Measurements from ENCODE around the gene PTPRM.

The PTPRM gene

DNA sequence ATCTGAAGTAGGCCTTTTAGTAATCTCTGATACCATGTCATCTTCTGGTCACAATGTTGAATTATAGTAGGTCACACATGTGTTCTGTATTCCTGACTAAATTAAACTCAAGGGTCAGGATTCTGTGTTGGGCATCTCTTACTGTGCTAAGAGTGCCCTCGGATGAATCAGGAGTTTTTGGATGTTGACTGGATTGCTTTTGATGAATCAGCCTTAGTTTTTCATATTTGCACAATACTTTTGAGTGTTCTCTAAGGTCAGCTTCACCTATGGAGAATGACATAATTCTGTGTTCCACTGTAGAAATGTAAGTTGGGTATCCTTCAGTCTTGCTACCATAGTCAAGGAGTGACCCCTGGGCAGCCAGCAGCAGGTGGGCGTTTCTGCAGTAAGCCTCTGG is 190.1 kb downstream of the PTPRM start:
- no peaks in the 10 kb centered on the region for H3K27me3 ChIP-seq (ENCODE audit: insufficient read depth, low read length, poor library complexity, severe bottlenecking)
- H3K9me2 ChIP-seq (replicated peaks; ENCODE audit: low read depth, low read length): no peaks in the 10 kb centered on the region
- TF ChIP-seq, protein P1, sequence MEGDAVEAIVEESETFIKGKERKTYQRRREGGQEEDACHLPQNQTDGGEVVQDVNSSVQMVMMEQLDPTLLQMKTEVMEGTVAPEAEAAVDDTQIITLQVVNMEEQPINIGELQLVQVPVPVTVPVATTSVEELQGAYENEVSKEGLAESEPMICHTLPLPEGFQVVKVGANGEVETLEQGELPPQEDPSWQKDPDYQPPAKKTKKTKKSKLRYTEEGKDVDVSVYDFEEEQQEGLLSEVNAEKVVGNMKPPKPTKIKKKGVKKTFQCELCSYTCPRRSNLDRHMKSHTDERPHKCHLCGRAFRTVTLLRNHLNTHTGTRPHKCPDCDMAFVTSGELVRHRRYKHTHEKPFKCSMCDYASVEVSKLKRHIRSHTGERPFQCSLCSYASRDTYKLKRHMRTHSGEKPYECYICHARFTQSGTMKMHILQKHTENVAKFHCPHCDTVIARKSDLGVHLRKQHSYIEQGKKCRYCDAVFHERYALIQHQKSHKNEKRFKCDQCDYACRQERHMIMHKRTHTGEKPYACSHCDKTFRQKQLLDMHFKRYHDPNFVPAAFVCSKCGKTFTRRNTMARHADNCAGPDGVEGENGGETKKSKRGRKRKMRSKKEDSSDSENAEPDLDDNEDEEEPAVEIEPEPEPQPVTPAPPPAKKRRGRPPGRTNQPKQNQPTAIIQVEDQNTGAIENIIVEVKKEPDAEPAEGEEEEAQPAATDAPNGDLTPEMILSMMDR (conservative IDR thresholded peaks at IDR 0.05; ENCODE audit: low read length): no peak
- no peak for TF ChIP-seq EZH2phosphoT487 (IDR thresholded peaks at IDR 0.05; ENCODE audit: borderline replicate concordance)
- H3K9ac ChIP-seq (ENCODE audit: low read depth, low read length, poor library complexity, severe bottlenecking): no peak overlapping the region
- no peaks in the 10 kb centered on the region for H4K20me1 ChIP-seq (ENCODE audit: insufficient read depth, low read length, poor library complexity, severe bottlenecking)
- H3K79me2 ChIP-seq (ENCODE audit: insufficient read depth, low read length): no peaks in the 10 kb centered on the region
- no peak overlapping the region for H3K4me2 ChIP-seq (ENCODE audit: low read depth, low read length, poor library complexity, severe bottlenecking)
- H3K4me3 ChIP-seq (ENCODE audit: low read length, poor library complexity, severe bottlenecking): no peak overlapping the region
- no peaks in the 10 kb centered on the region for H3K9me3 ChIP-seq (ENCODE audit: insufficient read depth, low read depth, low read length)
- H2AFZ ChIP-seq (ENCODE audit: low read length): no peak overlapping the region
- no peaks in the 10 kb centered on the region for H3K36me3 ChIP-seq (ENCODE audit: insufficient read depth, low read length)
- H3K4me1 ChIP-seq (ENCODE audit: insufficient read depth, low read length, poor library complexity, severe bottlenecking): no peaks in the 10 kb centered on the region
- H3F3A ChIP-seq (ENCODE audit: low read depth): no peaks in the 10 kb centered on the region

DNA sequence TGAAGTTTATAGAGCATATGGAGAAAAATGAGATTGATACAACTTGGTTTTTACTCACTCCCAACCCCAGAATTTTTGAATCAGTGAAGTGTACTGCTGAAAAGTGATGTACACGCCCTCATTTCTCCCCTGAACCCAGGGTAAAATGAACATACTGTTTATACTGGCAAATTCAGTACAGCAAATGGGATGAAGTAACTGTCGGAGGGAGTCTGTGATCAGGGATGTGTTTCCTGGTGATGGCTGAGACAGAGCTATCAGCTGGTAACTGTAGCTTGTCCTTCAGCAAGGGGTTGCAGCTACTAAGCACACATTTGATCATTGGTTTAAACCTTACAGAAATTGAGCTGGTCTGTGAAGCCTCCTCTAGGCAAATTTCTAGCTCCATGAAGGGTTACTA is 191.6 kb downstream of the PTPRM start:
- no peak for TF ChIP-seq EZH2phosphoT487 (IDR thresholded peaks at IDR 0.05; ENCODE audit: borderline replicate concordance)
- TF ChIP-seq, protein P1 (conservative IDR thresholded peaks at IDR 0.05; ENCODE audit: low read length): no peak
- no peaks in the 10 kb centered on the region for H3F3A ChIP-seq (ENCODE audit: low read depth)
- H3K9me2 ChIP-seq (replicated peaks; ENCODE audit: low read depth, low read length): no peaks in the 10 kb centered on the region
- H3K4me2 ChIP-seq (ENCODE audit: low read depth, low read length, poor library complexity, severe bottlenecking): no peak overlapping the region
- no peaks in the 10 kb centered on the region for H3K4me1 ChIP-seq (ENCODE audit: insufficient read depth, low read length, poor library complexity, severe bottlenecking)
- no peak overlapping the region for H3K4me3 ChIP-seq (ENCODE audit: low read length, poor library complexity, severe bottlenecking)
- no peaks in the 10 kb centered on the region for H3K36me3 ChIP-seq (ENCODE audit: insufficient read depth, low read length)
- no peak overlapping the region for H2AFZ ChIP-seq (ENCODE audit: low read length)
- no peaks in the 10 kb centered on the region for H4K20me1 ChIP-seq (ENCODE audit: insufficient read depth, low read length, poor library complexity, severe bottlenecking)
- H3K9ac ChIP-seq (ENCODE audit: low read depth, low read length, poor library complexity, severe bottlenecking): no peak overlapping the region
- no peaks in the 10 kb centered on the region for H3K27me3 ChIP-seq (ENCODE audit: insufficient read depth, low read length, poor library complexity, severe bottlenecking)
- H3K9me3 ChIP-seq (ENCODE audit: insufficient read depth, low read depth, low read length): no peaks in the 10 kb centered on the region
- H3K79me2 ChIP-seq (ENCODE audit: insufficient read depth, low read length): no peaks in the 10 kb centered on the region

DNA sequence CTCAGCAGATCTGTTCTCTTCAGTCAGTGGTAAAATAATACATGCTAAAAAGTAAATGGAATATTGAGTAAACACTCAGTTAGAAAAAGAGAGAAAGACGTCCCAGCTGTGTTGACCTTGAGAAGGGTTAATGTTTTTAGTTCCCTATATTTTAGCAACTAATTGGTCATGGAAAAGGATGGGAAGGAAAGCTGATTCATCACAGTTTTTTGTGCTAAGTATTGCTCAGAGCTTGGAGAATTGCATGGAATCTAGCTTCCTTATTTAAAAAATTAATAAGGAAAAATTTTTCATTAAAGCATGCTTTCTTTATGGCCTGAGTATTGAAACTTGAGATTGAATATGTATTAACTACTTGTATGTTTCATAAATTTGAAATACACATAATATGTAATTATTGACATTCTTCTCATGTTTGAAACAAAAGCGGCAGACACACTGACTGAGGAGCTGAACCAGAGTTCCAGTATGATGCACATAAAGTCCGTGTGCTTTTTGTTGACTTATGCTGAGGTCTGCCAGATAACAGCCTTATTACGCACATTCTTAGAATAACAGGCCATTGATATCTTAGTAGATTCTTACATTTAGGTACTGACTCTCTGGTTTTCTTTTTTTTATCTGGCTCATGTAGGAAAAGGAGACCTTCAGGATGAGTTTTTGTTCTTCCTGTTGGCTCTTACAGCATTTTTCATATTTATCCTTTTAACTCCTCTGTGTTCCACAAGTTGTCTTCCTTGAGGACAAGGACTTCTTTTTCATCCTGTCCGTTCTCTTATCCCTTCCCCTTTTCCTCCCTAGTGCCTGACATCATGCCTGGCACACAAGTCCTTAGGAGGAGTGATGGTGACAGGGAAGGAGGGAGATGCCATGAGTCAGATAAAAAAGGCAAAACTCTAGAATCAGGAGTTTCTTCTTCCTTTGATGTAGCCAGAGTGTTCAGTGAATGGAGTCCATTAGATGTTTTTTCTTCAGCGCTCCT is 194.1 kb downstream of the PTPRM start:
- no peak overlapping the region for H3K4me2 ChIP-seq (ENCODE audit: low read depth, low read length, poor library complexity, severe bottlenecking)
- H3K4me3 ChIP-seq (ENCODE audit: low read length, poor library complexity, severe bottlenecking): no peak overlapping the region
- TF ChIP-seq EZH2phosphoT487 (IDR thresholded peaks at IDR 0.05; ENCODE audit: borderline replicate concordance): no peak
- TF ChIP-seq, protein P1 (conservative IDR thresholded peaks at IDR 0.05; ENCODE audit: low read length): no peak
- no peaks in the 10 kb centered on the region for H3K9me3 ChIP-seq (ENCODE audit: insufficient read depth, low read depth, low read length)
- H2AFZ ChIP-seq (ENCODE audit: low read length): no peak overlapping the region
- H3K36me3 ChIP-seq (ENCODE audit: insufficient read depth, low read length): no peaks in the 10 kb centered on the region
- H3K27me3 ChIP-seq (ENCODE audit: insufficient read depth, low read length, poor library complexity, severe bottlenecking): no peaks in the 10 kb centered on the region
- no peaks in the 10 kb centered on the region for H3F3A ChIP-seq (ENCODE audit: low read depth)
- no peaks in the 10 kb centered on the region for H3K79me2 ChIP-seq (ENCODE audit: insufficient read depth, low read length)
- H4K20me1 ChIP-seq (ENCODE audit: insufficient read depth, low read length, poor library complexity, severe bottlenecking): no peaks in the 10 kb centered on the region
- H3K4me1 ChIP-seq (ENCODE audit: insufficient read depth, low read length, poor library complexity, severe bottlenecking): no peaks in the 10 kb centered on the region
- no peak overlapping the region for H3K9ac ChIP-seq (ENCODE audit: low read depth, low read length, poor library complexity, severe bottlenecking)
- no peaks in the 10 kb centered on the region for H3K9me2 ChIP-seq (replicated peaks; ENCODE audit: low read depth, low read length)

Data from Loucy (cell line).